Activated naive CD8-positive, alpha-beta T cell treated with anti-CD3 and anti-CD28 coated beads, Interleukin-2, amount 10 ng/mL, durations not matched to agents 7 days and 5 days (primary cell): ENCODE results near the gene GABRR3. TPM values are rescaled to one million over a fixed set of nuclear protein-coding genes. Genes with fewer than 3 reads are reported as not detected.

Experiments
- ATAC-seq: fragments of 150-1000 bp; cut with Tn5 transposase; one replicate; pipeline ENCODE4 v1.10.0; 2021; ENCODE audit warnings: low read depth, moderate library complexity
- POLR2A ChIA-PET: fragments of 350-600 bp; sonication (Branson Sonifier 250); formaldehyde crosslinking; loops from one replicate; lab custom pipeline; 2021; ENCODE audit warnings: antibody characterized with exemption; lab: Charles Lee
- DNase-seq: peaks from one replicate; pipeline ENCODE4 v3.0.0; 2021
- H3K27ac Mint-ChIP-seq: one replicate; pipeline ENCODE4 v1.8.0; 2022; ENCODE audit warnings: mild to moderate bottlenecking, mixed read lengths
- H3K27me3 Mint-ChIP-seq: one replicate; pipeline ENCODE4 v1.8.0; 2022; ENCODE audit warnings: mild to moderate bottlenecking, moderate library complexity, mixed read lengths
- H3K36me3 Mint-ChIP-seq: one replicate; pipeline ENCODE4 v1.8.0; 2021; ENCODE audit warnings: mild to moderate bottlenecking, mixed read lengths
- H3K4me1 Mint-ChIP-seq: one replicate; pipeline ENCODE4 v1.8.0; 2021; ENCODE audit warnings: mixed read lengths
- H3K4me3 Mint-ChIP-seq: one replicate; pipeline ENCODE4 v1.8.0; 2022; ENCODE audit warnings: mild to moderate bottlenecking, moderate library complexity, mixed read lengths
- H3K9me3 Mint-ChIP-seq: one replicate; pipeline ENCODE4 v1.8.0; 2021; ENCODE audit warnings: mixed read lengths
- total RNA-seq, 2 experiments: library from RNA; stranded (reverse); gene quantifications; one replicate each; pipeline ENCODE4 v1.2.3, GENCODE V29; 2021

Gene GABRR3
- total RNA-seq, 2 experiments from 2014 or later = not detected

DNA sequence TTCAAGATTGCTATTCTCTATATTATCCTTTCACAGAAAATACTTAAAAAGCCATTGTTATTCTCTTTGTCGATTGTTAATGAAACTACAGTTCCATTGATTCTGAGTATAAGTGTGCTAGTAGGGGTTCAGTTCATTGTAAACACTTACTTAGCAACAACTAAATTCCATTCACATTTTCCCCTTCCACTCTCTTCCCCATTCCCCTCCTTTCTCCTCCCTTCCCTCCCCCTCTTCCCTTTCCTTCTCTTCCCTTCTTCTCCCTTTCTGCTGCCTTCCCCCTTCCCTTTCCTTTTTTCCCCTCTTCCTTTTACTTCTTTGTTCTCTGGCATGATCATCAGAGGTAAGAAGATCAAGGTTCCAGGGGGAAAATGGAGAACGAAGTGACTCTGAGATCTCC, 41.6 kb downstream of the GABRR3 start:
- no peak overlapping the region for H3K4me3 Mint-ChIP-seq
- DNase-seq (no peak), ATAC-seq (no peak)
- no peak overlapping the region for H3K27ac Mint-ChIP-seq
- POLR2A ChIA-PET = no interaction called here
- H3K36me3 Mint-ChIP-seq = no peaks in the 10 kb centered on the region
- H3K9me3 Mint-ChIP-seq = peaks cover 2% of the 10 kb centered on the region
- H3K4me1 Mint-ChIP-seq = peaks cover 16% of the 10 kb centered on the region
- peaks cover 8% of the 10 kb centered on the region for H3K27me3 Mint-ChIP-seq

DNA sequence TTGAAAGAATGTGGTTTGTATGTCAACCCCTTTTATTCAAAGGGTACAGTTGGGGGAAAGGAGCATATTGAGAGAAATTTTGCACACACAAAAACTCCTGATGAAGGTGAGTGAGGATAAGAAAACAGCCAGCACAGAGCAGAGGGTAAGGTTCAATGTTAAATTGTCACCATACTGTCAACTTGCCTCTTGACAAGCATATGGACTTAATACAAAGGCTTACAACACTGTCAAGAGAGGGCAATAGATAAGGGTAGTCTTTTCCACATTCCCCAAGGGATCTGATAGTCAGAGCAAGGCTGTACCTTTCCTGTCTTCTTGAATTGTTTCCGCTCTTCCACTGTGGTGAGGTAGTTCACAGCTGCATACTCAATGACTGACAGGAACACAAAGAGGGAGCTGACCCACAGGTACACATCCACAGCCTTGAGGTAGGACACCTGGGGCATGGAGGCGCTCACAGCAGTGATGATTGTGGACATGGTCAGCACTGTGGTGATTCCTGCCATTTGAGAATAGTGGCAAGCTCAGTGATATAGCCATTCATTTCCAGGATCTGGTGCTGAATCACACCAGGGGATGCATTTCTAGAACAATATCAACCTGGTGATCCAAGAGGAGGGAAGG, 42.5 kb downstream of the GABRR3 start:
- no peak for ATAC-seq
- DNase-seq = no peak
- H3K4me3 Mint-ChIP-seq = no peak overlapping the region
- H3K27ac Mint-ChIP-seq = no peak overlapping the region
- H3K36me3 Mint-ChIP-seq = peaks cover 2% of the 10 kb centered on the region
- POLR2A ChIA-PET = no interaction called here
- H3K27me3 Mint-ChIP-seq = peaks cover 8% of the 10 kb centered on the region
- H3K9me3 Mint-ChIP-seq = peaks cover 4% of the 10 kb centered on the region
- H3K4me1 Mint-ChIP-seq = peaks cover 16% of the 10 kb centered on the region

DNA sequence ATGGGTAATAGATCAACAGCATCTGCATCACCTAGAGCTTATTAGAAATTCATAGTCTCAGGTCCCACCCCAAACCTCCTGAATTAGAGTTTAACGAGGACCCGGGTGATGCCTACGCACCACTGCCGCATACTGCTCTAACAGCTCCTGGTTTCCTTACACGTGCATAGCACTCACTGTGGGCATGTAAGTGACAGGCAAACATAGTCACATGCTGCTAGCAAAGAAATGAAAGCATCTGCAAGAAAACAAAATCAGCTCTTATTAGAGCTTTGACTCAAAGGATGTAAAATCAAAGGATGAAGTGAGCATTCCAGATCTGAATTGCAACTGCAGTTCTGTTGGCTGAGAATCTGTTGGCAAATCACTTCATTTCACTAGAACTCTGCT, 43.8 kb downstream of the GABRR3 start:
- Mint-ChIP-seq H3K27me3 (peaks cover 8% of the 10 kb centered on the region), H3K36me3 (peaks cover 2% of the 10 kb centered on the region), H3K27ac (peak overlapping the region; percentile 33), H3K9me3 (peaks cover 4% of the 10 kb centered on the region), H3K4me3 (peak overlapping the region; percentile 64), H3K4me1 (peaks cover 16% of the 10 kb centered on the region)
- DNase-seq (no peak), ATAC-seq (peak; percentile 65)
- POLR2A ChIA-PET = interaction anchor here (1.1 kb wide), 1 partner anchor 20 kb away, joined by 3 read pairs; no protein-coding TSS in a partner anchor

DNA sequence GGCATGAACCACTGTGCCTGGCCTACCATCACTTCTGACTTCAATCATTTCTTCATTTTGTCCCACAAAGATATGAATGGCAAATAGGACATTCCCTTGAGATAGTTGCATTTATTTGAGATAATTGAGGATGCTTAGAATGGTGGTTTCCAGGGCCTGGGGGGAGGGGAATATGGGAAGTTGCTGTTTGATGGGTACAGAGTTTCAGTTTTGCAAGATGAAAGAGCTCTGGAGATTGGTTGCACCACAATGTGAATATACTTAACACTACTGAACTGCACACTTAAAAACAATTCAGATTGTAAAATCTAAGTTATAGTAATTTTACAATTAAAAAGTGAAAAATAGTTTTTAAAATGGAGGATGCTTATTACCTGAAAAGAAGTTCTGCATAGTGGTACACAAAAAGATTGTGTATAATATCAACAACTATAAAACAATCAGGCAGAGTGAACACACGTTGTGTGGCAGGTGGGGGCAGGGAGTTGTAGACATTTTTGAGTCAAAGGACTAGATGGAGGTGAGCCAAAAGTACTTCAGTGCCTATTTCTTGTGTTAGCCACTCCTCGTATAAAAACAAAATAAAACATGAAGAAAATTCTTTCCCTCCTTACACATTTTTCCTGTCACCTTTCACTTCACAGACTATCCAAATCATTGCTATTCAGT, 44.4 kb downstream of the GABRR3 start:
- Mint-ChIP-seq H3K4me3 (peak overlapping the region; percentile 64), H3K27ac (peak overlapping the region; percentile 33), H3K27me3 (peaks cover 7% of the 10 kb centered on the region), H3K36me3 (peaks cover 2% of the 10 kb centered on the region), H3K4me1 (peaks cover 16% of the 10 kb centered on the region), H3K9me3 (peaks cover 4% of the 10 kb centered on the region)
- ATAC-seq = no peak
- POLR2A ChIA-PET = interaction anchor here (1.1 kb wide), 1 partner anchor 19 kb away, joined by 3 read pairs; no protein-coding TSS in a partner anchor
- DNase-seq = no peak

DNA sequence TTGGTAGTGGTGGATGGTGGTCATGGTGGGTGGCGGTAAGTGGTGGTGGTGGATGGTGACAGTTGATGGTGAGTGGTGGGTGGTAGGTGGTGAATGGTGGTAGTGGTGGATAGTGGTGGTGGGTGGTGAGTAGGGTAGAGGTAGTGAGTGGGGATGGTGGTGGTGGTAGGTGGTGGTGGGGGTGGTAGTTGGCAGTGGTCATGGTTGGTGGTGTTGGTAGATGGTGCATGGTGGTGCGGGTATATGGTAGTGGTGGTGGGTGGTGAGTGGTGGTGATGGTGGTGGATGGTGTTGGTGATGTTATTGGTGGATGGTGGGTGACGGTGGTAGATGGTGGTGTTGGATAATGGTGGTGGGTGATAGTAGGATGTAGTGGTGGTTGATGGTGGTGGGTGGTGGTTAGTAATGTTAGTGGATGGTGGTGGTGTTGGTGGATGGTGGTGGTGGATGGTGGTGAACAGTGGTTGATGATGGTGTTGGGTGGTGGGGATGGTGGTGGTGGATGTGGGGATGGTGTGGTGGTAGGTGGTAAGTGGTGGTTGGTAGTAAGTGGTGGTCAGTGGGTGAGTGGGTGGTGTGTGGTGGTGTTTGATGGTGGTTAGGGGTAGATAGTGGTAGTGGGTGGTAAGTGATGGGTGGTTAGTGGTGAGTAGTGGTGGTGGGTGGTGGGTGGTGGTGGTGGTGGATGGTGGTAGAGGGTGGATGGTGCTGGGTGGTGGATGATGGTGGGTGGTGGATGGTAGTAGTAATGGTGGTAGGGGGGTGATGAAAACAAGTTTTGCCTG, 46.1 kb downstream of the GABRR3 start:
- POLR2A ChIA-PET = no interaction called here
- peaks cover 16% of the 10 kb centered on the region for H3K4me1 Mint-ChIP-seq
- peak overlapping the region; percentile 34 for H3K27ac Mint-ChIP-seq
- H3K9me3 Mint-ChIP-seq = peaks cover 4% of the 10 kb centered on the region
- DNase-seq = no peak
- peaks cover 2% of the 10 kb centered on the region for H3K36me3 Mint-ChIP-seq
- H3K4me3 Mint-ChIP-seq = no peak overlapping the region
- peaks cover 7% of the 10 kb centered on the region for H3K27me3 Mint-ChIP-seq
- ATAC-seq = no peak

DNA sequence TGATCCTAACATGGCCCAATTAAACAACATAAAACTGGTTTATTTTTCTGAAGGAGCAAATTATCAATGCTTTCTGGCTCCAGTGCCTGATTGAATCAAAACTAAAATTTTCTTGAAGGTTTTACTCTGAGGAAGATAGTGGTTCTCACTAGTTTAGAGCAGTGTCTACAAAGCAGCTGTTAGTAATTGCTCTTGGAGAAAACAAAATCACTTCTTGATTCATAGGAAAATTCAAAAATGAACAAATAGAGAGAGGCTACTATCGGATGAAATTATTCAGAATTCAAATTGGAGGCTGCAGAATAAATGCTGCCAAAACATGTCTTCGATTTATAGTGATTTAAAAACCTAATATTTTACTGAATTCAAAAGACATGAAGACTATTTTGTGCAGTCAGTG, 47.8 kb downstream of the GABRR3 start:
- ATAC-seq (no peak), DNase-seq (no peak)
- Mint-ChIP-seq H3K36me3 (peaks cover 2% of the 10 kb centered on the region), H3K27ac (no peak overlapping the region), H3K4me1 (peaks cover 20% of the 10 kb centered on the region), H3K27me3 (no peaks in the 10 kb centered on the region), H3K9me3 (peaks cover 4% of the 10 kb centered on the region), H3K4me3 (no peak overlapping the region)
- POLR2A ChIA-PET = no interaction called here

DNA sequence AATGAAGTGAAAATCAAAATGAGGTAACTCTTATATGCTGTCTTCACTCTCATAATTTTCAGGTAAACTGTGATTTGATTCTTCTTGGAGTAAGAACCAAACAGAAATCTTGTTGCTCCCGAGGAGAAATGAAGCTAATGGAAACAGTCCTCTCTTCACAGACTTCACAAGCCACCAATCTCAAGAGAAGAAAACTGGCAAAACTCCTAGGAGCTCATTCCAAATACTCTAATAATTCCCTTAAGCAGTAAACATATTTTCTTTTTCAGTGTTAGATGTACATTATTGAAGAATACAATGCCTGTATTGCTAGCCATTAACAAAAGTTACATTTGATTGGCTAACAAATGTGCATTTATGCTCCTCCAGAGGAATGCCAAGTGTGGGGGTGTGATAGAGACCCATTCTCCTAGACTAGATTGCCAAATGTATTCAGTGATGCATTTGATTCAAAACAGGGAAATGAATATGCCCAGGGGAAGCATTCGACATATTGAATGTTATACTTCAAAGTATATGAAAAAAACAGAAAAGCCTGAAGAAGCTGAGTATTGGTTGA, 51.1 kb downstream of the GABRR3 start:
- H3K4me3 Mint-ChIP-seq = no peak overlapping the region
- ATAC-seq (no peak), DNase-seq (no peak)
- POLR2A ChIA-PET = no interaction called here
- H3K27ac Mint-ChIP-seq = no peak overlapping the region
- H3K36me3 Mint-ChIP-seq = peaks cover 4% of the 10 kb centered on the region
- H3K27me3 Mint-ChIP-seq = no peaks in the 10 kb centered on the region
- peaks cover 4% of the 10 kb centered on the region for H3K9me3 Mint-ChIP-seq
- peaks cover 16% of the 10 kb centered on the region for H3K4me1 Mint-ChIP-seq

DNA sequence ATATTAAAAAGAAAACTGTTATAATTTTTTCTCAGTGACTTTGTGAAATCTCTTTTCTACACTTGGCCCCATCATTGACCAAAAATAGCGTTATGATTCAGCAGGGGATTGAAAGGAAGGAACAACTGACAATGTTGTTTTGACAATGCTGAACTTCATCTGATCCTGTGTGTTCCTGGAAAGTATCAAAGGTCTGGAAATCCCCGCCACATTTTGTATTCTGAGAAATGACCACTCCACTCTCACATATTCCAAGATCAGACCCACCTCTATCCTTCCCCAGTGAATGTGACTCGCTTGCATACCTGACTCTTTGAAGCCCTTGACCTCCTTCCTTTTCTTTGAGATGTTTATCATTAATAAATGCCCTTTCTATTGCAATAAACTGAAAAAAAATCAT, 53.2 kb downstream of the GABRR3 start:
- ATAC-seq (peak; percentile 42), DNase-seq (no peak)
- Mint-ChIP-seq H3K9me3 (no peaks in the 10 kb centered on the region), H3K4me1 (peaks cover 16% of the 10 kb centered on the region), H3K4me3 (no peak overlapping the region), H3K36me3 (peaks cover 2% of the 10 kb centered on the region), H3K27me3 (no peaks in the 10 kb centered on the region), H3K27ac (no peak overlapping the region)
- POLR2A ChIA-PET = no interaction called here

DNA sequence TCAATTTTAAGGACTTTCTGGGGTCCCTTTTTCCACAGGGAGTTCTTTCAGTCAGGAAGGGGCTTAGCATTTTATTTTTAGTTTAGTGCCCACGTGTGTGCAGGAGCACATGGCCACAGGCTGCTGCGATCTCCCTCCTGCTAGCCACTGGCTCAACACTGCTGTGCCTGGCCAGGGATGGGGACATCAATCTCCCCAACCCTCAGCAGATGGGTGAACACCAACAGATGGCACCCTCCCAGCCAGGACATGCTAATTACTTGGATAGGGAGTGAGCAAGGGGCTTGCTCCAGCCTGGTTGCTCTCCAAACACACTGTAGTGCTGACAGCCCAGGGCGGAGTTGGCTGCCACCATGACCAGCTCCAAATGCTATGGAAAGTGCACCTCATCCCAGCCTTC, 55.5 kb downstream of the GABRR3 start:
- H3K27me3 Mint-ChIP-seq = no peaks in the 10 kb centered on the region
- peaks cover 23% of the 10 kb centered on the region for H3K4me1 Mint-ChIP-seq
- ATAC-seq (no peak), DNase-seq (no peak)
- H3K4me3 Mint-ChIP-seq = no peak overlapping the region
- no peak overlapping the region for H3K27ac Mint-ChIP-seq
- POLR2A ChIA-PET = no interaction called here
- peaks cover 2% of the 10 kb centered on the region for H3K36me3 Mint-ChIP-seq
- H3K9me3 Mint-ChIP-seq = no peaks in the 10 kb centered on the region

DNA sequence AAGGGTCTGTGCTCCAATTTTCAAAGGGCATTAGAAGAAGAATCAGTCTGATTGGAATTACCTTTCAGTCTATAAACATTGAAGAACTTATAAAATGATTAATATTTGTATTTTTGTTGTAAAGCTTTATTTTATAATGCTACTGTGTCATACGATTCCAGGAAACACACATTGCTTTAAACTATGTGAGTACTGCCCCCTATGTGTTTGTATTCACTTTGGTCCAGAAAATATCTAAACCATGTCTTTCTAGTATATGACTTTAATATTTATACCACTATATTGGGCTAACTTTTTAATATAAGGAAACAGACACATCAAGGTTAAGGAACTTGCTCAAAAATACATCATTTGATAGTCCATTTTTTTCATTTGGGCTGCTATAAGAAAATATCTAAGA, 59.6 kb downstream of the GABRR3 start:
- no peak overlapping the region for H3K27ac Mint-ChIP-seq
- H3K4me1 Mint-ChIP-seq = peaks cover 29% of the 10 kb centered on the region
- POLR2A ChIA-PET = no interaction called here
- ATAC-seq (no peak), DNase-seq (no peak)
- H3K4me3 Mint-ChIP-seq = peak overlapping the region; percentile 58
- no peaks in the 10 kb centered on the region for H3K27me3 Mint-ChIP-seq
- H3K36me3 Mint-ChIP-seq = peaks cover 2% of the 10 kb centered on the region
- no peaks in the 10 kb centered on the region for H3K9me3 Mint-ChIP-seq

DNA sequence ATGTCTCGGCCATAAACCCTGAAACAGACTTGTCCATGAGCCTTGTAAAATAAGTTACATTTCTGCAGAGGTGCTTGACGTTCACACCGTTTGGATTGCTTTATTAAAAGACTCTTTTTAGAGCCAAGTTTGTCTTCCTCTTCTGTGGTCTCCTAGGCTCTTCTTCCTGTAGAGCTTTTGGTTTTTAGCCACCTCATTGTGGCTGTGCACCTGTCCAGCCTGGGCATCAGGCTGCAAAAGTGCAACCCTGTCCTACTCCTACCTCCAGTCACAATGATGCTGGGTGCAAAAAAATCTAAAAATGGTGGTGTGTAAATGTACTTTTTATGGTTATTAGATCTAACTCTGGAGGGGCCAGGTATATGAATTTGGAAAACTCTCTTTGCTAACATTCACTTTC, 60.1 kb downstream of the GABRR3 start:
- Mint-ChIP-seq H3K27me3 (no peaks in the 10 kb centered on the region), H3K36me3 (peaks cover 2% of the 10 kb centered on the region), H3K4me3 (peak overlapping the region; percentile 58), H3K9me3 (no peaks in the 10 kb centered on the region), H3K27ac (no peak overlapping the region), H3K4me1 (peaks cover 34% of the 10 kb centered on the region)
- no peak for DNase-seq
- POLR2A ChIA-PET = no interaction called here
- ATAC-seq = no peak

DNA sequence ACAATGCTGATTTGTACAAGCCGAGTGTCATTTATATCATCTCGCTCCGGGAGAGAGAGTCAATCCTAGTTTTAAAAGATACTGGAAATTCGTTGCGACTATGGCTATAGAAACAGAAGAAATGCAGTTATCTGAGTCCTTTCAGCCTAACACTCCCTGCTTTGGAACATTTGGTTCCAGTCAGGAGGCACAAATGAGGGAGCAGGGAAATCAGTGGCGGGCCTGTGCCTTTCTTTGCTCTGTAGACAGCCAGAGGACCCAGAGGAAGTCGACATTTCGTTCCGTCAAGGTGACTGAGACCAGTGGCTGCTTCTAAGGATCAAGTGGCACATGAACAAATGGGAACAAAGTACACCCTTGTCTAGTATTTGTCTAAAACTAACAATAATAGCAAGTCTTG, 62.1 kb downstream of the GABRR3 start:
- H3K27ac Mint-ChIP-seq = peak overlapping the region; percentile 2
- no peak for ATAC-seq

More for the DNA sequence above, 62.1 kb downstream of the GABRR3 start:
- no peak for DNase-seq
- Mint-ChIP-seq H3K4me1 (peaks cover 51% of the 10 kb centered on the region), H3K9me3 (no peaks in the 10 kb centered on the region), H3K4me3 (peak overlapping the region; percentile 65), H3K36me3 (peaks cover 4% of the 10 kb centered on the region), H3K27me3 (no peaks in the 10 kb centered on the region)
- POLR2A ChIA-PET = no interaction called here
